ENCODE measurements around the gene SDR42E1.
A peak's percentile ranks its signal among the peaks of the same experiment; 100 is the strongest.

Gene SDR42E1

DNA sequence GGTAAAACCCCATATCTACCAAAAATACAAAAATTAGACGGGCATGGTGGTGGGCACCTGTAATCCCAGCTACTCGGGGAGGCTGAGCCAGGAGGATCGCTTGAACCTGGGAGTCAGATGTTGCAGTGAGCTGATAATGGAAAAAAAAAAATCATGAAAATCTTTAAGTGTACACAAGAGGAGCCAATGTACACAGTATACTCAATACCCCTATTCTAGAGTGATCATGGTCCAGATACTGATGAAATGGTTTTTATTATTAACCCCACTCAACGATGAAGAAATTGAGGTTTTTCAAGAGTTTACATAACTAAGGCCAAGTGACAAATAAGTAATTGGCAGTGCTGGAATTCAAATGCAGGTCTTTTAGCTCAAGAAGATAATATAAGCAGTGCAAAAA lies 35.3 kb upstream of the SDR42E1 start:
- no peak for TF ChIP-seq CTCF (IDR thresholded peaks at IDR 0.05; ENCODE audit: low read depth, low read length, missing control alignments)
- DNase-seq (ENCODE audit: extremely low read depth, low read depth): no peak
- H3K4me3 ChIP-seq (replicated peaks; ENCODE audit: low read depth, low read length): no peak overlapping the region

- TF ChIP-seq CTCF (IDR thresholded peaks at IDR 0.05; ENCODE audit: low read depth, low read length, missing control alignments): no peak
- DNase-seq (ENCODE audit: extremely low read depth, low read depth): no peak
- no peak overlapping the region for H3K4me3 ChIP-seq (replicated peaks; ENCODE audit: low read depth, low read length)
These were observed 34.2 kb upstream of the SDR42E1 start for GRCh38 chr16:82045465-82045864.

DNA sequence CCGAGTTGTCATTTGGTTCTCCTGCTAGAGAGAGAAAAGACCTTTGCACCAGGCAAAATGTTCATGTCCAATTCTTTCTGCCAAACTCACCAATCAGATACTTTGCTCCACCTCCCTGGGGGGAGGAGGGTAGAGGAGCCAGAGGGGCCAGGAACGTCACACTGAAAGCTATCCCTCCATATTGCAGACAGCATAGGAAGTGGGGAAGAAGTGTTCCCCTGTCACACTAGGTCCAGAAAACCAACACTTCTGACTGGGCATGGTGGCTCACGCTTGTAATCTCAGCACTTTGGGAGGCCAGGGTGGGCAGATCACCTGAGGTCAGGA lies 33.3 kb upstream of the SDR42E1 start:
- DNase-seq (ENCODE audit: extremely low read depth, low read depth): no peak
- no peak for TF ChIP-seq CTCF (IDR thresholded peaks at IDR 0.05; ENCODE audit: low read depth, low read length, missing control alignments)
- H3K4me3 ChIP-seq (replicated peaks; ENCODE audit: low read depth, low read length): no peak overlapping the region

DNA sequence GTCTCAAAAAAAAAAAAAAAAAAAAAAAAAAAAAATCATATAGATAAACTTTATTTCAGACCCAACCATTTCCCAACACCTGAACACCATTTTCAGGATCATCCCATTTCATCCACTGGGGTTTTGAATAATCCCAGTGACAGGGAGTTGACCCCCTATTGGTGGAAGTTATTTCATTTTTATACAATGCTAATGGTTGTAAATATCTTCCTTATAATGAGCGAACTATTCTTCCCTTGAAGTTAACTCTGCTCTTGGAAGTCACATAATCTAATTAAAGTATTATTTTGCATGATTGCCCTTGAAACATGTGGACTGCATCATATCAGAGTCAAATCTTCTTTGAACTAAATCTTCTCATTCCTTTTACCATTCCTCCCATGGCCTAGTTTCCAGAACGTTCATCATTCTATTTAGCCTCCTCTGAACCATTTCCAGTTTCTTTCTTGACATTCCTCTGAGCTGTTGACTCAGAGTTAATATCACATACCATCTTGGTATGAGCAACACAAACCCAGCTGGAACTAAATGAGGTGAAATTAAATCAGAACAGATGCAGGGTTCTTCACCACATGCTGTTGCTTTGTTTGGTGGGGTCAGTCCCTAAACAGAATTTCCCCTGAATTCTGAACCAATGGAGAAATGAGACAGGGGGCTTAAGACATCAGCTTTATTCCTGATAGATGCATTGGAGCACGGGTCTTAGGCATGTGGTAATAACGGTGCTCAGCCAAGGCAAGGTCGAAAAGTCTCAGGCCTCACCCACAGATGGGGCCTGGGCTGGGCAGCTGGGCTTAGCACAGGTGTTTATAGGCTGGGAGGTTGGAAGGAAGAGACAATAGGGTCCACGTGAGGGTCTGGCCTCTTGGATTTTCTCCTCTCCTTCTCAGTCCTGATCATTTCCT lies 32.7 kb upstream of the SDR42E1 start:
- TF ChIP-seq CTCF (IDR thresholded peaks at IDR 0.05; ENCODE audit: low read depth, low read length, missing control alignments): no peak
- H3K4me3 ChIP-seq (replicated peaks; ENCODE audit: low read depth, low read length): no peak overlapping the region
- peak; percentile 24 for DNase-seq (ENCODE audit: extremely low read depth, low read depth)

DNA sequence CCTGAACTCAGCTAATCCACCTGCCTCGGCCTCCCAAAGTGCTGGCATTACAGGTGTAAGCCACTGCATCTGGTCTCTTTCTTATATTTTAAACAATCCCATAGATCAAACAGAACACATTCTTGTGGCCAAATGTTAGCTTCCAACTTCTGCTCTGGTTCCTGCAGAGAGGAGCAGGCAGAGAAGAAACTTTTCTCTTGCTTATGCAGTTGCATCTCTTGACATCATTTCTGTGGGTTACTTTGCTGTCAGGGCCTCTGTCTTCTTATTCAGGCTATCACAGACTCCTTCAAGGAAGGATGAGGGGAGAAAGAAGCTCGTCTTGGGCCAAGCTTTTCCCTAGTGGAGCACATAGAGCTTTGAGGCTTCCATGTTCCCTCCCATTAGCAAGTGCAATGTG lies 31.6 kb upstream of the SDR42E1 start:
- no peak for DNase-seq (ENCODE audit: extremely low read depth, low read depth)
- no peak for TF ChIP-seq CTCF (IDR thresholded peaks at IDR 0.05; ENCODE audit: low read depth, low read length, missing control alignments)
- no peak overlapping the region for H3K4me3 ChIP-seq (replicated peaks; ENCODE audit: low read depth, low read length)

DNA sequence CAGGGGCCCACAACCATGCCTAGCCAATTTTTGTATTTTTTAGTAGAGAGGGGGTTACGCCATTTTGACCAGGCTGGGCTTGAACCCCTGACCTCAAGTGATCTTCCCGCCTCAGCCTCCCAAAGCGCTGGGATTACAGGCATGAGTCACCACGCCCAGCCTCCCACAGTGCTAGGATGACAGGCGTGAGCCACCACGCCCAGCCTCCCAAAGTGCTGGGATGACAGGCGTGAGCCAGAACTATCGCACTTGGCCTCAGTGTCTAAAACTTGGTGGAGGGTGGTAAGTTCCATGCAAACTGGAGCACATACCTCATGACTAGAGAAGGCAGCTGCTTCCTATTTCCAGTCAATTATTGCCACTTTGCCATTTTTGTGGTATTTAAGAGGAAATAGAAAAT lies 30.9 kb upstream of the SDR42E1 start:
- TF ChIP-seq CTCF (IDR thresholded peaks at IDR 0.05; ENCODE audit: low read depth, low read length, missing control alignments): no peak
- DNase-seq (ENCODE audit: extremely low read depth, low read depth): no peak
- no peak overlapping the region for H3K4me3 ChIP-seq (replicated peaks; ENCODE audit: low read depth, low read length)

DNA sequence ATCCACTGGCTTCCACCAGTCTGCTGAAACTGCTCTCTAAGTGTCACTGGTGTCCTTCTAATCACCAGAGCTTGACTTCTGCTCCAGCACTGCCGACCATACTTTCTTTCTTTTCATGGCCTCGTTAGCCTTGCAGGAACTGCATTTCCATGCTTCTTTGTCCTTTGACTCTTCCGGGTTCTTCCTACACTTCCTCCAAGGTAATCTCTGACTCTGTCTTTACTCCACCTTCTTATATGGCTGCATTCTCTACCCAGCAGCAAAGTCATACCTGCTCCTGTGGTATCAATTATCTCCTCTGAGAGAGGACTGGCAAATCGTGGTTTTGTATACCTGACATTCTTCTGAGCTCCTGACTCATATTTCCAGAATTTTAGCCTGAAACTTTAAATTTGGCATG lies 30.3 kb upstream of the SDR42E1 start:
- DNase-seq (ENCODE audit: extremely low read depth, low read depth): no peak
- TF ChIP-seq CTCF (IDR thresholded peaks at IDR 0.05; ENCODE audit: low read depth, low read length, missing control alignments): no peak
- no peak overlapping the region for H3K4me3 ChIP-seq (replicated peaks; ENCODE audit: low read depth, low read length)
